HEK293 (cell line): ENCODE data around the gene MAP1B.

Source experiments
- CTCF ChIA-PET: fragments of 350-600 bp; formaldehyde crosslinking; extraction: SDS; loops from one replicate; lab custom pipeline; 2021; ENCODE audit warnings: antibody characterized with exemption; lab: Yijun Ruan, JAX
- POLR2A ChIA-PET: fragments of 300-600 bp; formaldehyde crosslinking; extraction: SDS; loops from one replicate; lab custom pipeline; 2020; ENCODE audit warnings: antibody characterized with exemption, inconsistent platforms; lab: Yijun Ruan, JAX
- H3K27ac ChIP-seq: fragments of 200-500 bp; sonication (Bioruptor generic); 2 replicates; pipeline ENCODE4 v1.5.1; 2014; ENCODE audit warnings: low read depth, low read length, control low read depth, inconsistent platforms; ENCODE audit errors: extremely low read depth
- H3K36me3 ChIP-seq, 2 experiments: fragments of 200-500 bp in 1 of 2; sonication (Bioruptor generic) in 1 of 2; 1 replicate in 1 of 2; 2 replicates in 1 of 2; pipeline ENCODE4 v1.5.1; 2014 to 2017; ENCODE audit warnings: inconsistent platforms in 2 of 2, low read length in 2 of 2; ENCODE audit not compliant: control insufficient read depth in 2 of 2, insufficient read depth in 1 of 2
- H3K4me1 ChIP-seq: fragments of 200-500 bp; sonication (Bioruptor generic); 2 replicates; pipeline ENCODE4 v1.5.1; 2014; ENCODE audit warnings: mild to moderate bottlenecking, low read length, inconsistent platforms; ENCODE audit not compliant: control insufficient read depth, insufficient read depth
- H3K4me3 ChIP-seq: 2 replicates; pipeline ENCODE4 v1.5.1; 2011; ENCODE audit warnings: low read depth, mild to moderate bottlenecking, control low read depth, low read length, moderate library complexity
- H3K9me3 ChIP-seq: fragments of 200-500 bp; sonication (Bioruptor generic); 2 replicates; pipeline ENCODE4 v1.5.1; 2014; ENCODE audit warnings: low read depth, low read length, inconsistent platforms; ENCODE audit not compliant: control insufficient read depth, insufficient read depth
- GLI4 ChIP-seq: fragments of 450-650 bp; formaldehyde crosslinking; IDR thresholded peaks from 2 replicates; pipeline ENCODE4 v1.5.1; 2016; ENCODE audit warnings: missing biosample characterization, missing genetic modification characterization
- SCRT1 ChIP-seq: fragments of 450-650 bp; formaldehyde crosslinking; IDR thresholded peaks from 2 replicates; pipeline ENCODE4 v1.5.1; 2016; ENCODE audit warnings: missing biosample characterization, missing genetic modification characterization, borderline replicate concordance
- YY1 ChIP-seq: fragments of 450-650 bp; formaldehyde crosslinking; IDR thresholded peaks from 2 replicates; pipeline ENCODE4 v1.5.1; 2018; ENCODE audit warnings: missing biosample characterization, missing genetic modification characterization
- ZNF24 ChIP-seq: fragments of 450-650 bp; formaldehyde crosslinking; IDR thresholded peaks from 2 replicates; pipeline ENCODE4 v1.5.1; 2016; ENCODE audit warnings: missing biosample characterization, missing genetic modification characterization
- ZNF354C ChIP-seq: fragments of 450-650 bp; formaldehyde crosslinking; IDR thresholded peaks from 2 replicates; pipeline ENCODE4 v1.5.1; 2016; ENCODE audit warnings: missing biosample characterization, missing genetic modification characterization, low read depth, borderline replicate concordance
- ZNF394 ChIP-seq: fragments of 450-650 bp; formaldehyde crosslinking; IDR thresholded peaks from 2 replicates; pipeline ENCODE4 v1.5.1; 2016; ENCODE audit warnings: missing biosample characterization, missing genetic modification characterization, mild to moderate bottlenecking, moderate library complexity, borderline replicate concordance
- ZNF423 ChIP-seq: fragments of 450-650 bp; formaldehyde crosslinking; IDR thresholded peaks from 2 replicates; pipeline ENCODE4 v1.5.1; 2016; ENCODE audit warnings: missing biosample characterization, missing genetic modification characterization
- ZNF426 ChIP-seq: fragments of 450-650 bp; formaldehyde crosslinking; IDR thresholded peaks from 2 replicates; pipeline ENCODE4 v1.5.1; 2017; ENCODE audit warnings: missing biosample characterization, missing genetic modification characterization, mild to moderate bottlenecking, inconsistent platforms, moderate library complexity
- ZNF596 ChIP-seq: fragments of 450-650 bp; IDR thresholded peaks from 2 replicates; pipeline ENCODE4 v1.5.0; 2018; ENCODE audit warnings: missing biosample characterization, mild to moderate bottlenecking, missing genetic modification characterization, moderate library complexity
- ZNF701 ChIP-seq: fragments of 450-650 bp; formaldehyde crosslinking; IDR thresholded peaks from 2 replicates; pipeline ENCODE4 v1.5.1; 2016; ENCODE audit warnings: missing biosample characterization, missing genetic modification characterization
- ZNF776 ChIP-seq: fragments of 450-650 bp; formaldehyde crosslinking; IDR thresholded peaks from 2 replicates; pipeline ENCODE4 v1.5.0; 2017; ENCODE audit warnings: missing biosample characterization, missing genetic modification characterization, borderline replicate concordance
- TF ChIP-seq, protein P1 (sequence below): fragments of 450-650 bp; formaldehyde crosslinking; conservative IDR thresholded peaks from 2 replicates; pipeline ENCODE4 v1.5.1; 2016; ENCODE audit warnings: low read depth, missing biosample characterization, missing genetic modification characterization
- TF ChIP-seq, protein P2 (sequence below): fragments of 450-650 bp; formaldehyde crosslinking; IDR thresholded peaks from 2 replicates; pipeline ENCODE4 v1.5.1; 2016; ENCODE audit warnings: missing biosample characterization, missing genetic modification characterization
- TF ChIP-seq, protein P3 (sequence below): fragments of 450-650 bp; formaldehyde crosslinking; IDR thresholded peaks from 2 replicates; pipeline ENCODE4 v1.5.1; 2016; ENCODE audit warnings: missing biosample characterization, missing genetic modification characterization
- TF ChIP-seq, protein P4 (sequence below): fragments of 450-650 bp; formaldehyde crosslinking; IDR thresholded peaks from 2 replicates; pipeline ENCODE4 v1.5.1; 2017; ENCODE audit warnings: missing biosample characterization, missing genetic modification characterization
- TF ChIP-seq, protein P5 (sequence below): fragments of 450-650 bp; formaldehyde crosslinking; IDR thresholded peaks from 2 replicates; pipeline ENCODE4 v1.5.1; 2016; ENCODE audit warnings: missing biosample characterization, missing genetic modification characterization

Gene MAP1B

DNA sequence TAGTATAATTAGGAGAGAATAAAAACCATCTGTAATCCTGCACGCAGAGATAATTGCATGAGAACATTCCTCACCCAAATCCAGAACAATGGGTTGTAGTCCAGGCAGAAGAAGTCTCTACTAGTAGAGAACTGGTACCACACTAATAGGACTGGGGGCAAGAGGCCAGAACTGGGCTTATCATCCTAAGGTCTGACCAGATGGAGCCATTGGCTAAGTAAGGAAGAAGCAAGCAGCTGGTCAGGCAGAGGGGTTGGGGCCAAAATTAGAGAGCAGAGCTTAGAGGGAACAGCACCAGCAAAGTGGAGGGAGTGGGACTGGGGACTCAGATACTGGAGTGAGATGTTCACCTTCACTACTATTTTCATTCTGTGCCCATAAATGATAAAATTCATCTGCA is 35.4 kb upstream of the MAP1B start:
- TF ChIP-seq ZNF596 (tag by site-specific recombination), result no peak
- no peak for TF ChIP-seq SCRT1
- TF ChIP-seq, protein P1, sequence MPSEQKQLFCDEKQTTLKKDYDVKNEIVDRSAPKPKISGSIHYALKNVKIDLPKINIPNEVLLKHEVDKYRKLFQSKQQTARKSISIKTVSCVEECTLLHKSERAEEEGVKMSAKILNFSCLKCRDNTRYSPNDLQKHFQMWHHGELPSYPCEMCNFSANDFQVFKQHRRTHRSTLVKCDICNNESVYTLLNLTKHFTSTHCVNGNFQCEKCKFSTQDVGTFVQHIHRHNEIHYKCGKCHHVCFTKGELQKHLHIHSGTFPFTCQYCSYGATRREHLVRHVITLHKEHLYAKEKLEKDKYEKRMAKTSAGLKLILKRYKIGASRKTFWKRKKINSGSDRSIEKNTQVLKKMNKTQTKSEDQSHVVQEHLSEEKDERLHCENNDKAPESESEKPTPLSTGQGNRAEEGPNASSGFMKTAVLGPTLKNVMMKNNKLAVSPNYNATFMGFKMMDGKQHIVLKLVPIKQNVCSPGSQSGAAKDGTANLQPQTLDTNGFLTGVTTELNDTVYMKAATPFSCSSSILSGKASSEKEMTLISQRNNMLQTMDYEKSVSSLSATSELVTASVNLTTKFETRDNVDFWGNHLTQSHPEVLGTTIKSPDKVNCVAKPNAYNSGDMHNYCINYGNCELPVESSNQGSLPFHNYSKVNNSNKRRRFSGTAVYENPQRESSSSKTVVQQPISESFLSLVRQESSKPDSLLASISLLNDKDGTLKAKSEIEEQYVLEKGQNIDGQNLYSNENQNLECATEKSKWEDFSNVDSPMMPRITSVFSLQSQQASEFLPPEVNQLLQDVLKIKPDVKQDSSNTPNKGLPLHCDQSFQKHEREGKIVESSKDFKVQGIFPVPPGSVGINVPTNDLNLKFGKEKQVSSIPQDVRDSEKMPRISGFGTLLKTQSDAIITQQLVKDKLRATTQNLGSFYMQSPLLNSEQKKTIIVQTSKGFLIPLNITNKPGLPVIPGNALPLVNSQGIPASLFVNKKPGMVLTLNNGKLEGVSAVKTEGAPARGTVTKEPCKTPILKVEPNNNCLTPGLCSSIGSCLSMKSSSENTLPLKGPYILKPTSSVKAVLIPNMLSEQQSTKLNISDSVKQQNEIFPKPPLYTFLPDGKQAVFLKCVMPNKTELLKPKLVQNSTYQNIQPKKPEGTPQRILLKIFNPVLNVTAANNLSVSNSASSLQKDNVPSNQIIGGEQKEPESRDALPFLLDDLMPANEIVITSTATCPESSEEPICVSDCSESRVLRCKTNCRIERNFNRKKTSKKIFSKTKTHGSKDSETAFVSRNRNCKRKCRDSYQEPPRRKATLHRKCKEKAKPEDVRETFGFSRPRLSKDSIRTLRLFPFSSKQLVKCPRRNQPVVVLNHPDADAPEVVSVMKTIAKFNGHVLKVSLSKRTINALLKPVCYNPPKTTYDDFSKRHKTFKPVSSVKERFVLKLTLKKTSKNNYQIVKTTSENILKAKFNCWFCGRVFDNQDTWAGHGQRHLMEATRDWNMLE (tag by site-specific recombination), result no peak
- TF ChIP-seq ZNF354C (tag by site-specific recombination), result no peak
- no peak for TF ChIP-seq ZNF701 (tag by site-specific recombination)
- TF ChIP-seq, protein P2, sequence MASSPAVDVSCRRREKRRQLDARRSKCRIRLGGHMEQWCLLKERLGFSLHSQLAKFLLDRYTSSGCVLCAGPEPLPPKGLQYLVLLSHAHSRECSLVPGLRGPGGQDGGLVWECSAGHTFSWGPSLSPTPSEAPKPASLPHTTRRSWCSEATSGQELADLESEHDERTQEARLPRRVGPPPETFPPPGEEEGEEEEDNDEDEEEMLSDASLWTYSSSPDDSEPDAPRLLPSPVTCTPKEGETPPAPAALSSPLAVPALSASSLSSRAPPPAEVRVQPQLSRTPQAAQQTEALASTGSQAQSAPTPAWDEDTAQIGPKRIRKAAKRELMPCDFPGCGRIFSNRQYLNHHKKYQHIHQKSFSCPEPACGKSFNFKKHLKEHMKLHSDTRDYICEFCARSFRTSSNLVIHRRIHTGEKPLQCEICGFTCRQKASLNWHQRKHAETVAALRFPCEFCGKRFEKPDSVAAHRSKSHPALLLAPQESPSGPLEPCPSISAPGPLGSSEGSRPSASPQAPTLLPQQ, result no peak
- TF ChIP-seq ZNF24 (tag by site-specific recombination), result no peak
- TF ChIP-seq, protein P3, sequence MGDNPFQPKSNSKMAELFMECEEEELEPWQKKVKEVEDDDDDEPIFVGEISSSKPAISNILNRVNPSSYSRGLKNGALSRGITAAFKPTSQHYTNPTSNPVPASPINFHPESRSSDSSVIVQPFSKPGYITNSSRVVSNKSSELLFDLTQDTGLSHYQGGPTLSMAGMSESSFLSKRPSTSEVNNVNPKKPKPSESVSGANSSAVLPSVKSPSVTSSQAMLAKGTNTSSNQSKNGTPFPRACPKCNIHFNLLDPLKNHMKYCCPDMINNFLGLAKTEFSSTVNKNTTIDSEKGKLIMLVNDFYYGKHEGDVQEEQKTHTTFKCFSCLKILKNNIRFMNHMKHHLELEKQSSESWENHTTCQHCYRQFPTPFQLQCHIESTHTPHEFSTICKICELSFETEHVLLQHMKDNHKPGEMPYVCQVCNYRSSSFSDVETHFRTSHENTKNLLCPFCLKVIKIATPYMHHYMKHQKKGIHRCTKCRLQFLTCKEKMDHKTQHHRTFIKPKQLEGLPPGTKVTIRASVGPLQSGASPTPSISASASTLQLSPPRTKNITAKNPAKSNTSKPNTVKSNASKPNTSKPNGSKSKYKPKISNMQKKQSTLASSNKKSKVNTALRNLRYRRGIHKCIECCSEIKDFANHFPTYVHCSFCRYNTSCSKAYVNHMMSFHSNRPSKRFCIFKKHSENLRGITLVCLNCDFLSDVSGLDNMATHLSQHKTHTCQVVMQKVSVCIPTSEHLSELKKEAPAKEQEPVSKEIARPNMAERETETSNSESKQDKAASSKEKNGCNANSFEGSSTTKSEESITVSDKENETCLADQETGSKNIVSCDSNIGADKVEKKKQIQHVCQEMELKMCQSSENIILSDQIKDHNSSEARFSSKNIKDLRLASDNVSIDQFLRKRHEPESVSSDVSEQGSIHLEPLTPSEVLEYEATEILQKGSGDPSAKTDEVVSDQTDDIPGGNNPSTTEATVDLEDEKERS (tag by site-specific recombination), result no peak
- TF ChIP-seq, protein P4, sequence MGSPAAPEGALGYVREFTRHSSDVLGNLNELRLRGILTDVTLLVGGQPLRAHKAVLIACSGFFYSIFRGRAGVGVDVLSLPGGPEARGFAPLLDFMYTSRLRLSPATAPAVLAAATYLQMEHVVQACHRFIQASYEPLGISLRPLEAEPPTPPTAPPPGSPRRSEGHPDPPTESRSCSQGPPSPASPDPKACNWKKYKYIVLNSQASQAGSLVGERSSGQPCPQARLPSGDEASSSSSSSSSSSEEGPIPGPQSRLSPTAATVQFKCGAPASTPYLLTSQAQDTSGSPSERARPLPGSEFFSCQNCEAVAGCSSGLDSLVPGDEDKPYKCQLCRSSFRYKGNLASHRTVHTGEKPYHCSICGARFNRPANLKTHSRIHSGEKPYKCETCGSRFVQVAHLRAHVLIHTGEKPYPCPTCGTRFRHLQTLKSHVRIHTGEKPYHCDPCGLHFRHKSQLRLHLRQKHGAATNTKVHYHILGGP (tag by site-specific recombination), result no peak
- no peak for TF ChIP-seq ZNF776 (tag by site-specific recombination)
- TF ChIP-seq ZNF426, result no peak
- TF ChIP-seq ZNF423 (tag by site-specific recombination), result no peak
- no peak for TF ChIP-seq GLI4
- TF ChIP-seq, protein P5, sequence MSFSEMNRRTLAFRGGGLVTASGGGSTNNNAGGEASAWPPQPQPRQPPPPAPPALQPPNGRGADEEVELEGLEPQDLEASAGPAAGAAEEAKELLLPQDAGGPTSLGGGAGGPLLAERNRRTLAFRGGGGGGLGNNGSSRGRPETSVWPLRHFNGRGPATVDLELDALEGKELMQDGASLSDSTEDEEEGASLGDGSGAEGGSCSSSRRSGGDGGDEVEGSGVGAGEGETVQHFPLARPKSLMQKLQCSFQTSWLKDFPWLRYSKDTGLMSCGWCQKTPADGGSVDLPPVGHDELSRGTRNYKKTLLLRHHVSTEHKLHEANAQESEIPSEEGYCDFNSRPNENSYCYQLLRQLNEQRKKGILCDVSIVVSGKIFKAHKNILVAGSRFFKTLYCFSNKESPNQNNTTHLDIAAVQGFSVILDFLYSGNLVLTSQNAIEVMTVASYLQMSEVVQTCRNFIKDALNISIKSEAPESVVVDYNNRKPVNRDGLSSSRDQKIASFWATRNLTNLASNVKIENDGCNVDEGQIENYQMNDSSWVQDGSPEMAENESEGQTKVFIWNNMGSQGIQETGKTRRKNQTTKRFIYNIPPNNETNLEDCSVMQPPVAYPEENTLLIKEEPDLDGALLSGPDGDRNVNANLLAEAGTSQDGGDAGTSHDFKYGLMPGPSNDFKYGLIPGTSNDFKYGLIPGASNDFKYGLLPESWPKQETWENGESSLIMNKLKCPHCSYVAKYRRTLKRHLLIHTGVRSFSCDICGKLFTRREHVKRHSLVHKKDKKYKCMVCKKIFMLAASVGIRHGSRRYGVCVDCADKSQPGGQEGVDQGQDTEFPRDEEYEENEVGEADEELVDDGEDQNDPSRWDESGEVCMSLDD (tag by site-specific recombination), result no peak
- TF ChIP-seq ZNF394, result no peak
- TF ChIP-seq YY1 (tag by site-specific recombination), result no peak
- peaks cover 2% of the 10 kb centered on the region for H3K4me1 ChIP-seq
- no peak overlapping the region for H3K4me3 ChIP-seq
- POLR2A ChIA-PET, result no interaction called here
- no peaks in the 10 kb centered on the region for H3K9me3 ChIP-seq
- no peaks in the 10 kb centered on the region for H3K36me3 ChIP-seq
- CTCF ChIA-PET, result no interaction called here
- no peak overlapping the region for H3K27ac ChIP-seq
